ENCODE results near the gene SPATA32. TPM values are rescaled to one million over a fixed set of nuclear protein-coding genes. Genes with fewer than 3 reads are reported as not detected.

SPATA32 gene
- total and polyA plus RNA-seq, 5 donors from 2014 or later, result 0.20 to 0.60 (median 0.36) TPM; not detected in 2

- H3K4me3 Mint-ChIP-seq, result no peak overlapping the region
- no peak overlapping the region for H3K27ac Mint-ChIP-seq
- Histone ChIP-seq H3K9me3 (ENCODE audit: control insufficient read depth in 2 of 2, low read length in 2 of 2) (no peaks in the 10 kb centered on the region), H3K27me3 (ENCODE audit: control insufficient read depth, insufficient read depth, low read length) (no peaks in the 10 kb centered on the region), H3K36me3 (ENCODE audit: control insufficient read depth, insufficient read depth, low read length) (peaks cover 94% of the 10 kb centered on the region), H3K4me1 (ENCODE audit: control insufficient read depth, insufficient read depth, low read length, poor library complexity, severe bottlenecking) (peaks cover 19% of the 10 kb centered on the region), H3K4me3 (ENCODE audit: low read depth, low read length) (no peak overlapping the region), H3K27ac (ENCODE audit: insufficient read depth, low read length, poor library complexity, severe bottlenecking) (peak overlapping the region; percentile 23)
- H3K27me3 Mint-ChIP-seq, result no peaks in the 10 kb centered on the region
- peaks cover 35% of the 10 kb centered on the region for H3K36me3 Mint-ChIP-seq
- ATAC-seq (ENCODE audit: low read depth in 2 of 2) (no peak), DNase-seq (no peak)
- peaks cover 0 to 34% (median 17%) of the 10 kb centered on the region in 4 donors for H3K4me1 Mint-ChIP-seq
- H3K9me3 Mint-ChIP-seq, result no peaks in the 10 kb centered on the region
Observed at GRCh38 chr17:45240905-45241327, 21.0 kb downstream of the SPATA32 start.

GRCh38 chr17:45238155-45238774 lies 23.6 kb downstream of the SPATA32 start:
- no peak overlapping the region for H3K4me3 ChIP-seq (ENCODE audit: low read depth, low read length)
- peaks cover 83% of the 10 kb centered on the region for H3K36me3 ChIP-seq (ENCODE audit: control insufficient read depth, insufficient read depth, low read length)
- no peaks in the 10 kb centered on the region for H3K9me3 ChIP-seq (ENCODE audit: control insufficient read depth in 2 of 2, low read length in 2 of 2)
- H3K4me1 ChIP-seq (ENCODE audit: control insufficient read depth, insufficient read depth, low read length, poor library complexity, severe bottlenecking), result peaks cover 30% of the 10 kb centered on the region
- Mint-ChIP-seq H3K4me1 (peaks cover 0 to 45% (median 33%) of the 10 kb centered on the region in 4 donors), H3K9me3 (no peaks in the 10 kb centered on the region), H3K27me3 (no peaks in the 10 kb centered on the region), H3K4me3 (peak overlapping the region in 1 of 4 donors; percentile 80), H3K27ac (peak overlapping the region; percentile 83 to 87 (median 84)), H3K36me3 (peaks cover 46% of the 10 kb centered on the region)
- H3K27ac ChIP-seq (ENCODE audit: insufficient read depth, low read length, poor library complexity, severe bottlenecking), result peak overlapping the region; percentile 39
- no peak for ATAC-seq (ENCODE audit: low read depth in 2 of 2)
- H3K27me3 ChIP-seq (ENCODE audit: control insufficient read depth, insufficient read depth, low read length), result no peaks in the 10 kb centered on the region
- DNase-seq, result no peak

- DNase-seq (no peak), ATAC-seq (ENCODE audit: low read depth in 2 of 2) (no peak)
- H3K4me1 Mint-ChIP-seq, result peaks cover 2 to 48% (median 33%) of the 10 kb centered on the region in 4 donors
- no peak overlapping the region for H3K4me3 ChIP-seq (ENCODE audit: low read depth, low read length)
- peak overlapping the region in 1 of 4 donors; percentile 80 for H3K4me3 Mint-ChIP-seq
- peak overlapping the region; percentile 83 to 87 (median 84) for H3K27ac Mint-ChIP-seq
- peaks cover 83% of the 10 kb centered on the region for H3K36me3 ChIP-seq (ENCODE audit: control insufficient read depth, insufficient read depth, low read length)
- no peaks in the 10 kb centered on the region for H3K9me3 Mint-ChIP-seq
- H3K9me3 ChIP-seq (ENCODE audit: control insufficient read depth in 2 of 2, low read length in 2 of 2), result no peaks in the 10 kb centered on the region
- peaks cover 34% of the 10 kb centered on the region for H3K4me1 ChIP-seq (ENCODE audit: control insufficient read depth, insufficient read depth, low read length, poor library complexity, severe bottlenecking)
- H3K27me3 Mint-ChIP-seq, result no peaks in the 10 kb centered on the region
- peaks cover 47% of the 10 kb centered on the region for H3K36me3 Mint-ChIP-seq
- H3K27me3 ChIP-seq (ENCODE audit: control insufficient read depth, insufficient read depth, low read length), result no peaks in the 10 kb centered on the region
- H3K27ac ChIP-seq (ENCODE audit: insufficient read depth, low read length, poor library complexity, severe bottlenecking), result peak overlapping the region; percentile 39
Observed at GRCh38 chr17:45237686-45238085, 24.2 kb downstream of the SPATA32 start.

GRCh38 chr17:45236282-45236606 lies 25.6 kb downstream of the SPATA32 start:
- ATAC-seq (ENCODE audit: low read depth in 2 of 2) (no peak), DNase-seq (no peak)
- H3K36me3 ChIP-seq (ENCODE audit: control insufficient read depth, insufficient read depth, low read length), result peaks cover 82% of the 10 kb centered on the region
- H3K4me1 ChIP-seq (ENCODE audit: control insufficient read depth, insufficient read depth, low read length, poor library complexity, severe bottlenecking), result peaks cover 43% of the 10 kb centered on the region
- no peak overlapping the region for H3K4me3 Mint-ChIP-seq
- peak overlapping the region; percentile 68 for H3K27ac ChIP-seq (ENCODE audit: insufficient read depth, low read length, poor library complexity, severe bottlenecking)
- H3K36me3 Mint-ChIP-seq, result peaks cover 46% of the 10 kb centered on the region
- no peak overlapping the region for H3K4me3 ChIP-seq (ENCODE audit: low read depth, low read length)
- H3K27ac Mint-ChIP-seq, result no peak overlapping the region
- no peaks in the 10 kb centered on the region for H3K9me3 Mint-ChIP-seq
- H3K27me3 Mint-ChIP-seq, result no peaks in the 10 kb centered on the region
- peaks cover 5 to 61% (median 42%) of the 10 kb centered on the region in 4 donors for H3K4me1 Mint-ChIP-seq
- H3K9me3 ChIP-seq (ENCODE audit: control insufficient read depth in 2 of 2, low read length in 2 of 2), result no peaks in the 10 kb centered on the region
- H3K27me3 ChIP-seq (ENCODE audit: control insufficient read depth, insufficient read depth, low read length), result no peaks in the 10 kb centered on the region

DNA sequence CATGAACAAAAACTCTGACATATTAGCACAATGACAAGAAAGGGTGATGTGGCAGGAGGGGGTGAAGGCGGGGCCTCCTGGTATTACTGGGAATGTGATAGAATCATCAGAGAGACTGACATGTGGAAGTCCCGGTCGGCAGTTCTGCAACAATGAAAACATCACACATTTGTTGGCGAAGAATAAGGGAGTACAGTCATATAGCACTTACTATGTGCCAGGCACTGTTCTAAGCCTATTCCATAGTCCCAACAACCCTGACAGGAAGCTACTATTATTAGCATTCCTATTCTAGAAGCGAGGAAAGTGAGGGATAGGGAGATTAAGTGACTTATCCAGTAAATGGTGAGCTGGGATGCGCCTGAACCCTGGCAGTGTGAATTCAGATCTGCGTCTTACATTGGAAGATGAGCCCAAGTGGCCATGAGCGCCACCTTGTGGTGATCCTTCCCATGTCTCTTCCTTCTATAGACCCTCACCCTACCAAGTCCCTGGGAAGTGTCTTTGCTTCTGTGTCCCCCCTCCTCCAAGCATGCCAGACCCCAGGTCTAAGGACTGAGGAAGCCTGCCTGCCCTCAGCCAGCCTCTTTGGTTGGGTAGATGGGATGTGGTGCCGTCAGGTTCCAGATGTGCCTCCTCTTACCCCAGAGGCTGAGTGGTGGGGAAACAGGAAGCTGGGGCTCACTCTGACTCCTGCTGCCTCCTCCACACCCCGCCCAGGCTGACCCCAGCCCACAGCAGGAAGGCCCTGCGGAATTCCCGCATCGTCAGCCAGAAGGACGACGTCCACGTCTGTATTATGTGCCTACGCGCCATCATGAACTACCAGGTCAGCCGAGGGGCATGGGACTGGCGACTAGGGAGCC lies 26.2 kb downstream of the SPATA32 start:
- Mint-ChIP-seq H3K36me3 (peaks cover 46% of the 10 kb centered on the region), H3K4me1 (peaks cover 5 to 65% (median 43%) of the 10 kb centered on the region in 4 donors), H3K9me3 (no peaks in the 10 kb centered on the region), H3K4me3 (peak overlapping the region in 3 of 4 donors; percentile 25 to 73 (median 38)), H3K27ac (peak overlapping the region; percentile 76 to 92 (median 83)), H3K27me3 (no peaks in the 10 kb centered on the region)
- peak overlapping the region; percentile 26 for H3K4me3 ChIP-seq (ENCODE audit: low read depth, low read length)
- peak overlapping the region; percentile 68 for H3K27ac ChIP-seq (ENCODE audit: insufficient read depth, low read length, poor library complexity, severe bottlenecking)
- DNase-seq (peak; percentile 67 to 87 (median 78)), ATAC-seq (ENCODE audit: low read depth in 2 of 2) (peak; percentile 57 to 64)
- H3K4me1 ChIP-seq (ENCODE audit: control insufficient read depth, insufficient read depth, low read length, poor library complexity, severe bottlenecking), result peaks cover 49% of the 10 kb centered on the region
- no peaks in the 10 kb centered on the region for H3K9me3 ChIP-seq (ENCODE audit: control insufficient read depth in 2 of 2, low read length in 2 of 2)
- no peaks in the 10 kb centered on the region for H3K27me3 ChIP-seq (ENCODE audit: control insufficient read depth, insufficient read depth, low read length)
- H3K36me3 ChIP-seq (ENCODE audit: control insufficient read depth, insufficient read depth, low read length), result peaks cover 81% of the 10 kb centered on the region

DNA sequence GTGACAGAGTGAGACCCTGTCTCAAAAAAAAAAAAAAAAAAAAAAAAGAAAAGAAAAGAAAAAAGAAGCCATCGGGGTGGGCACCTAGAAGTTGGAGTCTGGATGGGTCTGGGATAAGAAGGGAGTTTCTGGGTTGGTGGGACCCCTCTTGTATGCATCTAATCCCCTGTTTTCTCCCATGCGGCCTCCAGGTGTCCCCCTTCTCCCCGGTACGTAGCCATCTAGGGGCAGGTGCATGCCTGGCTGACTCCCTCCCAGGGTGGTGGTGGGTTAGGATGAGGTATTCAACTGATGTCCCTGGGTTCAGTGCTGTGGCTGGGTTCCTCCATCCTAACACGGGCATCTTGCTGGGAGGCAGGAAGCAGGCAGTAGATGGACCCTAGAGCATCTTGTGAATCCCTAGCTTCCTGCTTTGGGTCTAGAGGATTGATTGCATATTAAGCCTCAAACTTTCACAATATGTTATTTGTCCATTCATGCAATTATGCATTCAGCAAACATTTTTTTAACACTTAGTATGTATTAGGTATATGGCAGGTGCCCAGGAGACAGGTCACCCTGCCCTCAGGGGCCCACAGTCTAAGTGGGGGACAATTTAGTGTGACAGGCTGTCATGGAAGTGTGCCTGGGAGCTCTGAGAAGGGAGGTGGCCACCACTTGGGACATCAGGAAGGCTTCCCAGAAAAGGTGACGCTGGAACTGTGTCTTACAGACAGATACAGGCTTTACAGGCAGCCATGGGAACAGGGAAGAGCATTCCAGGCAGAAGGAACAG lies 27.1 kb downstream of the SPATA32 start:
- peaks cover 5 to 73% (median 46%) of the 10 kb centered on the region in 4 donors for H3K4me1 Mint-ChIP-seq
- DNase-seq (peak in 2 of 3 donors; percentile 51 to 63), ATAC-seq (ENCODE audit: low read depth in 2 of 2) (peak; percentile 33 to 64)
- H3K9me3 Mint-ChIP-seq, result no peaks in the 10 kb centered on the region
- Histone ChIP-seq H3K4me1 (ENCODE audit: control insufficient read depth, insufficient read depth, low read length, poor library complexity, severe bottlenecking) (peaks cover 57% of the 10 kb centered on the region), H3K9me3 (ENCODE audit: control insufficient read depth in 2 of 2, low read length in 2 of 2) (no peaks in the 10 kb centered on the region), H3K27me3 (ENCODE audit: control insufficient read depth, insufficient read depth, low read length) (no peaks in the 10 kb centered on the region), H3K4me3 (ENCODE audit: low read depth, low read length) (peak overlapping the region; percentile 26), H3K27ac (ENCODE audit: insufficient read depth, low read length, poor library complexity, severe bottlenecking) (peak overlapping the region; percentile 68), H3K36me3 (ENCODE audit: control insufficient read depth, insufficient read depth, low read length) (peaks cover 77% of the 10 kb centered on the region)
- H3K27ac Mint-ChIP-seq, result peak overlapping the region; percentile 76 to 92 (median 91)
- peak overlapping the region in 3 of 4 donors; percentile 25 to 73 (median 55) for H3K4me3 Mint-ChIP-seq
- no peaks in the 10 kb centered on the region for H3K27me3 Mint-ChIP-seq
- H3K36me3 Mint-ChIP-seq, result peaks cover 43% of the 10 kb centered on the region

DNA sequence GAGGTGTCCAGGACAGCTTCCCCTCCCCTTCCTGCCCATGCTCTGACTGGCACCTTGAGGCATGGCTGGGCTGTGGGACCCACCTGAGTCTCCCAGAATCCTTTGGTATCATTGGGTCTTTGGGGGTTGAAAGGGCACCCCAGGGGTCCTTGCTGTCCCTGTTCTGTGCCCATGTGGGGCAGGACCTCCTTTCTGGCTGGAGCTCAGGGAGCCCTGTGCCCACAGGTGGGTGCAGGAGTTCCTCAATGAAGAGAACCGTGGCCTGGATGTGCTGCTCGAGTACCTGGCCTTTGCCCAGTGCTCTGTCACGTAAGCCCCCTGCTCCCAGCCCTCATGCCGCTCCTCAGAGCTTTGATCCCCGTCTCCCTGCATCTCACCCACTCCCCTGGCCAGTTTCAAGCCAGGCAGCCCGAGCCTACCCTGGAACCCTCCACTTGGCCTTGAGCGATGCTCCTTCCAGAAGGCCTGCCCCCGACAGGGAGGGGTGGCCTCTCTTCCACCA lies 28.4 kb downstream of the SPATA32 start:
- no peak for DNase-seq
- ATAC-seq (ENCODE audit: low read depth in 2 of 2), result no peak
- Mint-ChIP-seq H3K27ac (peak overlapping the region; percentile 72 to 91 (median 82)), H3K4me3 (peak overlapping the region in 1 of 4 donors; percentile 73), H3K27me3 (no peaks in the 10 kb centered on the region), H3K4me1 (peaks cover 5 to 87% (median 45%) of the 10 kb centered on the region in 4 donors), H3K36me3 (peaks cover 30% of the 10 kb centered on the region), H3K9me3 (no peaks in the 10 kb centered on the region)
- Histone ChIP-seq H3K9me3 (ENCODE audit: control insufficient read depth in 2 of 2, low read length in 2 of 2) (no peaks in the 10 kb centered on the region), H3K4me3 (ENCODE audit: low read depth, low read length) (no peak overlapping the region), H3K27ac (ENCODE audit: insufficient read depth, low read length, poor library complexity, severe bottlenecking) (peak overlapping the region; percentile 98), H3K36me3 (ENCODE audit: control insufficient read depth, insufficient read depth, low read length) (peaks cover 64% of the 10 kb centered on the region), H3K27me3 (ENCODE audit: control insufficient read depth, insufficient read depth, low read length) (no peaks in the 10 kb centered on the region), H3K4me1 (ENCODE audit: control insufficient read depth, insufficient read depth, low read length, poor library complexity, severe bottlenecking) (peaks cover 71% of the 10 kb centered on the region)

All from CD4-positive, CD25-positive, alpha-beta regulatory T cell (primary cell).